ENCODE data around the gene VAV2. TPM values are rescaled to one million over a fixed set of nuclear protein-coding genes. Genes with fewer than 3 reads are reported as not detected.

VAV2 gene
- total and polyA plus RNA-seq, 2 of the 4 experiments (the other 2 are of a cell fraction): 10.8 to 13.4 TPM

- no peak for TF ChIP-seq RFX5 (IDR thresholded peaks at IDR 0.05; ENCODE audit: low read depth, low read length)
Observed at GRCh38 chr9:133961226-133962165, 30.6 kb downstream of the VAV2 start (continued).

DNA sequence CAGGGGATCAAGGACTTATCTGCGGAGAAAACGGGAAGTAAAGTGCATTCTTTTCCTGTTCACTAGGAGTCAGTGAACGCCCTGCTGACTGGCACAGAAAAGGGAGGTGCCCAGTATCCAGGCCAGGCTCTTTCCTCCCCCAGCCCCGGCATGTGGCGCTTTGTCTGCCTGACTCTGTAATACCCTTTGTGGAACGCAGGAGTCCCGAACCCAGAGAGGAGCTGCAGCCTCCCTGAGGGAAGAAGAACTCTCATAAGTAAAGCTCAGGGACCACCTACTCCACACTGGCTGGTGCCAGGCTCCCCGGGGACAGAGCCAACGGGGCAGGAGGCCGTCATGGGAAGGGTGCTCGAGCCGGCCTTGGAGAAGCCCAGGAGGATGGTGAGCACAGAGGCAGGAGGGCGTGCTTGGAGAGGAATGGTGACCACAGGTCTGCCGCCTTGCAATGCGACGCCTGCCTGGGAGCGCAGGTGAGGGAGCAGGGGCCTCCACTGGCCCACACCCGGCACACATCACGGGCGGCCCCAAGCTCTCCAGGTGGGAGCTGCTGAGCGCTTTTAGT is 31.5 kb downstream of the VAV2 start:
- H3K4ac ChIP-seq (ENCODE audit: low read depth, low read length): no peak overlapping the region
- 88% methylated on average over 6 of the region's 21 CpGs; no CpG with 5 or more reads in 1 of the 2 experiments for WGBS, 2 experiments (ENCODE audit: extremely low coverage in 2 of 2, insufficient read length in 1 of 2)
- intact Hi-C loops (cut with micrococcal nuclease): no loop called here
- no peak overlapping the region for H3K27ac ChIP-seq (ENCODE audit: insufficient read depth, low read length)
- H2AFZ ChIP-seq (replicated peaks; ENCODE audit: low read length, poor library complexity): no peak overlapping the region
- H2AK5ac ChIP-seq (ENCODE audit: low read depth, low read length): no peak overlapping the region
- DNase-seq (no peak), ATAC-seq (ENCODE audit: low read depth) (no peak)
- no peak overlapping the region for H2BK120ac ChIP-seq (ENCODE audit: low read depth, low read length)
- no peak overlapping the region for H2BK20ac ChIP-seq (ENCODE audit: low read depth, low read length)
- H4K20me1 ChIP-seq (ENCODE audit: insufficient read depth, low read length): peaks cover 73% of the 10 kb centered on the region
- H3K4me1 ChIP-seq (ENCODE audit: control insufficient read depth, insufficient read depth, low read length): peaks cover 20% of the 10 kb centered on the region
- no peak overlapping the region for H2AK9ac ChIP-seq (replicated peaks; ENCODE audit: low read depth, low read length, poor library complexity)
- H2BK5ac ChIP-seq (ENCODE audit: low read depth, low read length, poor library complexity, severe bottlenecking): no peak overlapping the region
- H4K91ac ChIP-seq (ENCODE audit: insufficient read depth, low read depth, low read length): no peak overlapping the region
- H3K4me2 ChIP-seq (ENCODE audit: low read depth, low read length): no peak overlapping the region
- TF ChIP-seq RAD21 (IDR thresholded peaks at IDR 0.05; ENCODE audit: low read length) (no peak), CHD1 (IDR thresholded peaks at IDR 0.05; ENCODE audit: low read depth, low read length) (no peak), BHLHE40 (IDR thresholded peaks at IDR 0.05; ENCODE audit: low read depth, low read length) (no peak), MAZ (IDR thresholded peaks at IDR 0.05; ENCODE audit: borderline replicate concordance, low read depth, low read length) (no peak), MAFK (IDR thresholded peaks at IDR 0.05; ENCODE audit: low read depth, low read length) (no peak), FOS (IDR thresholded peaks at IDR 0.05; ENCODE audit: low read depth, low read length) (no peak), NFE2L2 (IDR thresholded peaks at IDR 0.05; ENCODE audit: low read depth, low read length) (no peak), RFX5 (IDR thresholded peaks at IDR 0.05; ENCODE audit: low read depth, low read length) (no peak), MXI1 (IDR thresholded peaks at IDR 0.05; ENCODE audit: borderline replicate concordance, low read depth, low read length) (no peak), RCOR1 (IDR thresholded peaks at IDR 0.05; ENCODE audit: insufficient replicate concordance, low read length) (no peak), POLR2A (IDR thresholded peaks at IDR 0.05; ENCODE audit: low read depth, low read length) (no peak)
- TF ChIP-seq, protein P1, sequence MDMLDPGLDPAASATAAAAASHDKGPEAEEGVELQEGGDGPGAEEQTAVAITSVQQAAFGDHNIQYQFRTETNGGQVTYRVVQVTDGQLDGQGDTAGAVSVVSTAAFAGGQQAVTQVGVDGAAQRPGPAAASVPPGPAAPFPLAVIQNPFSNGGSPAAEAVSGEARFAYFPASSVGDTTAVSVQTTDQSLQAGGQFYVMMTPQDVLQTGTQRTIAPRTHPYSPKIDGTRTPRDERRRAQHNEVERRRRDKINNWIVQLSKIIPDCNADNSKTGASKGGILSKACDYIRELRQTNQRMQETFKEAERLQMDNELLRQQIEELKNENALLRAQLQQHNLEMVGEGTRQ (IDR thresholded peaks at IDR 0.05; ENCODE audit: low read depth, low read length): no peak
- H3K27me3 ChIP-seq (ENCODE audit: control insufficient read depth, insufficient read depth, low read length): no peaks in the 10 kb centered on the region
- no peak overlapping the region for H3K18ac ChIP-seq (ENCODE audit: low read depth, low read length)
- H2BK15ac ChIP-seq (ENCODE audit: low read depth, low read length): no peak overlapping the region
- ChIA-PET CTCF (no interaction called here), POLR2A (ENCODE audit: unreplicated experiment) (no interaction called here)
- in situ Hi-C loops (cut with MboI; ENCODE audit: low sequenced_read_pairs): no loop called here
- dilution Hi-C loops (cut with HindIII; ENCODE audit: low sequenced_read_pairs, unreplicated experiment): no loop called here
- no peaks in the 10 kb centered on the region; the same call in 1 of the 2 replicates for H3K9me3 ChIP-seq (ENCODE audit: control insufficient read depth, insufficient read depth, low read length)
- H3K9ac ChIP-seq (ENCODE audit: low read depth, low read length): no peak overlapping the region
- no peak overlapping the region for H3K14ac ChIP-seq (replicated peaks; ENCODE audit: low read depth, low read length)
- no peak overlapping the region for H3K4me3 ChIP-seq (ENCODE audit: insufficient read depth, low read depth, low read length)
- H4K5ac ChIP-seq (ENCODE audit: low read depth, low read length): no peak overlapping the region
- BruUV-seq (replicated peaks): no TSS peak
- no peak overlapping the region for H4K8ac ChIP-seq (ENCODE audit: low read depth in 2 of 2, low read length in 2 of 2)
- no peak overlapping the region for H3K56ac ChIP-seq (ENCODE audit: extremely low read depth, insufficient read depth, low read length)
- H3K36me3 ChIP-seq (ENCODE audit: control insufficient read depth, insufficient read depth, low read length): no peaks in the 10 kb centered on the region
- no peak overlapping the region for H3K23ac ChIP-seq (ENCODE audit: low read depth, low read length)
- H3K79me1 ChIP-seq (ENCODE audit: low read depth in 1 of 2, low read length in 2 of 2): peaks cover 23 to 74% of the 10 kb centered on the region in 2 experiments
- H3K9me1 ChIP-seq (ENCODE audit: insufficient read depth, low read length): peaks cover 15% of the 10 kb centered on the region
